Fibroblast of skin of back (primary cell): ENCODE data around the gene NIF3L1. TPM values are rescaled to one million over a fixed set of nuclear protein-coding genes. Genes with fewer than 3 reads are reported as not detected.

Experiments used
- DNase-seq: peaks from one replicate; pipeline ENCODE4 v3.0.0-alpha.2; 2013
- polyA plus RNA-seq, 2 experiments: library from polyadenylated mRNA; unstranded; fragments of 120-200 nt; gene quantifications; one replicate each; pipeline ENCODE4 v1.2.1, GENCODE V29; 2013; ENCODE audit not compliant: insufficient read length in 2 of 2

The NIF3L1 gene, protein sequence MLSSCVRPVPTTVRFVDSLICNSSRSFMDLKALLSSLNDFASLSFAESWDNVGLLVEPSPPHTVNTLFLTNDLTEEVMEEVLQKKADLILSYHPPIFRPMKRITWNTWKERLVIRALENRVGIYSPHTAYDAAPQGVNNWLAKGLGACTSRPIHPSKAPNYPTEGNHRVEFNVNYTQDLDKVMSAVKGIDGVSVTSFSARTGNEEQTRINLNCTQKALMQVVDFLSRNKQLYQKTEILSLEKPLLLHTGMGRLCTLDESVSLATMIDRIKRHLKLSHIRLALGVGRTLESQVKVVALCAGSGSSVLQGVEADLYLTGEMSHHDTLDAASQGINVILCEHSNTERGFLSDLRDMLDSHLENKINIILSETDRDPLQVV
- polyA plus RNA-seq (2013, experiment 1 of 2; ENCODE audit: insufficient read length): 35.0 TPM
- 17.3 TPM for polyA plus RNA-seq (2013, experiment 2 of 2; ENCODE audit: insufficient read length)

- DNase-seq: peak; percentile 99
These were observed at the start of gene NIF3L1, which contains the start of gene PPIL3 for GRCh38 chr2:200888704-200889625. Gene NIF3L1, plus strand, starts transcription at chr2:200889371. Its CDS starts 2,573 bp downstream, at chr2:200891944. Gene PPIL3, minus strand, starts transcription at chr2:200889077. Its CDS starts 1,462 bp downstream, at chr2:200887615.

DNA sequence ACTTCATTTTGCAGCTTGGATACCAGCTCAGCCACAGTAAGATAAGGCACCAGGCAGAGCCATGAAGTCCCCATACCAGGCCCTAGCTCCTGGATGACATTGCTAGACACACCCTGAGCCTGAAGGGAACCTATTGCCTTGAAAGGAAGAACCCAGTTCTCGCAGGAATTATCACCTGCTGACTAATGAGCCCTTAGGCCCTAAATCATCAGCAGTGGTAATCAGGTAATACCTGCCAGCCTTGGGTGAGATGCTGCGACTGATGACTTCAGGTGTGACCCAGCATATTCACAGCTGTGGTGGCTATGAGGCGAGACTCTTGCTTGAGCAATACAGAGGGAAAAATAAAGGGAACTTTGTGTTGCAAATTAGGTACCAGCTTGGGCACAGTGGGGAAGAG, 49.7 kb upstream of the NIF3L1 start:
- no peak for DNase-seq

DNA sequence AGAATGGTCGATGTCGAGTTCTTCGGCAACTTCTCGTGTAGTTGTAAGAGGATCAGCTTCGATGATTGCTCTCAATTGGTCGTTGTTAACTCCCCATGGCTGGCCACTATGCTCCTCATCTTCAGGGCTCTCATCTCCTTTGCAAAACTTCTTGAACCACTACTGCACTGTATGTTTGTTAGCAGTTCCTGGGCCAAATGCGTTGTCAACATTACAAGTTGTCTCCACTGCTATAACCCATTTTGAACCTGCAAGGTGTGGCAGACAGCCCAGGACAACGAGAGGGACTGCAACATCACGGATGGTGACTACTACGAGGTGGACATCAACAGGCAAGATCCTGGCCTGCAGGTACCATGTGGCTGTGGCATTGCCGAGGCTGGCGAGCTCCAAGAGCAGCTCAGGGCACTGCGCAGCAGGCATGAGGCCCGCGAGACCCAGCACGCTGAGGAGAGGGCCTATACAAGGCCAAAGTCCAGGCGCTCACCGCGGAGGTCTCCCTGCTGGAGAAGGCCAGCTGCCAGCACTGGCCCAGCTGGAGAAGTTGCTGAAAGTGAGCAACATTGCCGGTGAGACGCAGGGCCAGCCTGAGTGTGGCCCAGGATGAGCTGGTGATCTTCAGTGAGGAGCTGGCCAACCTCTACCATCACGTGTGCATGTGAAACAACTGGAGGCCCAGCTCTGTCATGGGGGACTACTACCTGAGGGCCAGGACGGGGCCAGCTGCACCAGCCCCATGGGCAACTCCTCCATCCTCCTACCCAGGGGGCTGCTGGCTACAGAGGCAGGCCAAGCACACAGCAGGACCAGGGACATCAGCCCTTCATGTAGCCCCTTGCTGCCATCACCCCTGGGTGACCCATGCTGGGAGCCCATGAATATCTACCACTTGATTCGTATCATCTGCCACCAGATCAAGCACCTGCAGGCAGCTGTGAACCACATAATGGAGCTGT, 44.9 kb upstream of the NIF3L1 start:
- no peak for DNase-seq

DNA sequence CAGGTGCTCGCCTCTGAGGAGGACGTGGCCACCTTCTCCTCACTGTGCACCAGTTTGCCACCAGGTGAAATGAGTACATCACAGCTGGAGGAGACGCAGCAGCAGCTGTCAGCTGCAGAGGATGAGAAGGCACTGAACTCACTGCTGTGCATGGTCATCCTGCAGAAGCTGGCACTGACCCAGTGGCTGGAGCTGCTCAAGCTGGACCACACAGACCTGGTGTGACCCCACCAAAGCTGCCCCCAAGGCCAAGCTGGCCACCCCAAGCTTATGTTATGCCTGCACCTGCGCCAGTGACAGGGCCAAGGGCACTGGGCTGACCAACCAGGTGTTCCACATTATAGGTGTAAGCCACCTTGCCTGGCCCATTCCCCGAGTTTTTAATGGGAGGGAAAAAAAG, 44.0 kb upstream of the NIF3L1 start:
- DNase-seq: no peak

DNA sequence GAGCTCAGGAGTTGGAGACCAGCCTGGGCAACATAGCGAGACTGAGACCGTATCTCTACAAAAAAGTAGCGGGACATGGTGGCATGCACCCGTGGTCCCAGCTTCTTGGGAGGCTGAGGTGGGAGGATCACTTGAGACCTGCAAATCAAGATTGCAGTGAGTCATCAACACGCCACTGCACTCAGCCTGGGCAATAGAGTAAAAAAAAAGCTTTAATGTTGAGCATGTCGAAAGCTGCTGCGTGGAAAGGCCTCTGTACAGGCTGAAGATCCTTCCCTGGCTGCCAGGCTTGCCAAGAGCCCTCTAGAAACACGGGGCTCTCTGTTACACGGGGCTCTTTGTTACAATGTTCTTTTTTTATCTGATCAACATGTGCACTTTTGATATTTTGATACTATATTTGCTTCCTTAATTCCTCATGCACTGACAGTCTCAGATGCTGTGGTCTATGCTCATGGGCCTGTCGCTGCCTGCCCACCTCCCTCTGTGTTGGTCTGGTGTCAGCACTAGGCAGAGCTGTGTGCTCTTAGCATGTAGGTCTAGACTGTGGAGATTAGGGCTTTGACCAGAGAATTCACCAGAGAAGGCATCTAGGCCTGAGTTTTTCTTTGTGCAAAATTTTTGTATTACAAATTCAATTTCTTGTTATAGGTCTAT, 43.4 kb upstream of the NIF3L1 start:
- DNase-seq: no peak

GRCh38 chr2:200847269-200847668, 41.9 kb upstream of the NIF3L1 start:
- DNase-seq: no peak

DNA sequence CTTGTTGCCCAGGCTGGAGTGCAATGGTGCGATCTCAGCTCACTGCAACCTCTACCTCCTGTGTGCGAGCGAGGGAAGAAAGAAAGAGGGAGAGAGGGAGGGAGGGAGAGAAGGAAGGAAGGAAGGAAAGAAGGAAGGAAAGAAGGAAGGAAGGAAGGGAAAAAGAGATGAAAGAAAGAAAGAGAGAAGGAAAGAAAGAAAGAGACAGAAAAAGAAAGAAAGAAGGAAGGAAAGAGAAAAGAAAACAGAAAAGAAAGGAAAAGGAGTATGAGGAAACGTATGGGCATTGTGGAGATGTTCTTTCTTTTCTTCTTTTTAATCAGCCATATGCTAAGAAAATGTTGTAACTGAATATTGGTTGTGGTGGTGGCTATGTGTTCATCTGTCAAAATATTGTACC, 41.2 kb upstream of the NIF3L1 start:
- DNase-seq: no peak

GRCh38 chr2:200850512-200851256, 38.5 kb upstream of the NIF3L1 start:
- DNase-seq: no peak

DNA sequence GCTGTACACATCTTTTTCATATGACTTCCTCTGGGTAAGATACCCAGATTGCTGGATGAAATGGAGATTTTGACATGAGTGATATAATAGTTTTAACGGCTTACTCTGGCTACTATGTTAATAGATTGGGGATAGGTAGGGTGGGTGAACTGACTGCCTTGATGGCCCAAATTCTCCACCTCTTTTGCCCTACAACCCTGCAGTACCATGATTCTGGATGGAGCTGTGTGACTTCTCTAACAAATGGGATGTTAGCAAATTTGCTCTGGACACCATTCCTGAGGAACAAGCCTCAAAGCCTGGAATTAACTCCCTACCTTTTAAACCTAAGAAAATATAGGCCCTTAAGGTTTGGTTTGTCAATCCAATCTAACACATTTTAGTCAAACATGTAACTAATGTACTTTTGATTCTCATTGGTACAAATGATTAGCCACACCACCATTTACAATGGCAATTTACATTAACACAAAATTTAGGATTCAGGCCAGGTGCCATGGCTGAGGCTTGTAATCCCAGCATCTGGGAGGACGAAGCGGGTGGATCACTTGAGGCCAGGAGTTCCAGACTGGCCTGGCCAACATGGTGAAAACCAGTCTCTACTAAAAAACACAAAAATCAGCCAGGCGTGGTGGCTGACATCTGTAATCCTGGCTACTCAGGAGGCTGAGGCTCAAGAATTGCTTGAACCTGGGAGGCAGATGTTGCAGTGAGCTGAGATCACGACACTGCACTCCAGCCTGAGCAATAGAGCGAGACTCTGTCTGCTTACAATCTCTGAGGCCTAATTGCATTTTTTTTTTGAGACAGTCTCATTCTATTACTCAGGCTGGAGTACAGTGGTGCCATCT, 37.5 kb upstream of the NIF3L1 start:
- no peak for DNase-seq

DNA sequence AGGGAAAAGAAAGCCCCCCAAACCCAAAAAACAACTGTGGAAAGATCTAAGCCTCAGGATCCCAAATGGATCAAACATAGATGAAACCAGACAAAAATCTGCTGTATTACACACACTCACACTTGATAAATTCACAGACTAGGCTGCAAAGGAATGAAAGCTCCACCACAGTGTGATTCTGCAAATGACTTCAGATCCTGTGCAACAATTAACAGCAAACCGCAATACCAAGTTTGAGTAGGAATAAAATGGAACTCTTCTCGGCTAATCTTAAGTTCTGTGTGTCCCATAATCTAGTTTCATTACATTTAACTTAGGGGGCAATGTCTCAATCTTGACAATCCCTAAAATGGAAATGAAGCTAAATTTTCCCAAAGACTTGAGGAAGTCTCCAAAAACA, 36.6 kb upstream of the NIF3L1 start:
- no peak for DNase-seq

- DNase-seq: no peak
These were observed 32.4 kb upstream of the NIF3L1 start for GRCh38 chr2:200856806-200857205.

DNA sequence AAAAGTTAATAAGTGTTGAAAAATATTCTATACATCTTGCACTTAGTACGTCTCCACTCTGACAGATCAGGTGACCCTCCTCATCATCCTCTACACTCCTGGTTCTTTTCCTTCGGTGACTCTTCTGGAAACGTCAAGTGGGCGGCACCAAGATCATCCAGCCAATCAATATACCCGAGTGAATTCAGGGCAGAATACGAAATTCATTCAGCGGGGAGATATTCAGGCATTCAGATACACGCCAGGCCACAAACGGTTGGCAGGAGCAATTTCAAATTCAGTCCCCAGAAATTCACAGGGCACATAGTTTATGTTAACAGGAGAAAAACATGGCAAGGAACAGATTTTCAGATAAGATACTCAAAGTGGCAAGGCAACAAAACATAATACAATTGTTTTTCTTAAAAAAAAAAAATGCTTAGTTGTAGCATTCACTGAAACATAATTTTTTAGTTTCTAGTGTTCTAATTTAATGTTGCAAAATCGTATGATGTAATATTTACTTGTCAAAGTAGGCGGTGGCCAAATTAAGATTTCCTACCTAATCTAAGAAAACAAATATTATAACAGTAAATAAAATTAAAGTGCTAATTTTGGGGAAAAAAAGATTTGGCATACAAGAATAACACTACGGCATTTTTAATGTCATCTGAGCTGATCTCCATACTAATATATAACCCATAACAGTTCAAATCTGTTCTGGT, 28.9 kb upstream of the NIF3L1 start:
- peak; percentile 19 for DNase-seq

- DNase-seq: no peak
These were observed 27.5 kb upstream of the NIF3L1 start for GRCh38 chr2:200861617-200862155.

GRCh38 chr2:200862532-200863000, 26.6 kb upstream of the NIF3L1 start:
- peak; percentile 56 for DNase-seq

- DNase-seq: no peak
These were observed 25.4 kb upstream of the NIF3L1 start for GRCh38 chr2:200863782-200864175.

DNA sequence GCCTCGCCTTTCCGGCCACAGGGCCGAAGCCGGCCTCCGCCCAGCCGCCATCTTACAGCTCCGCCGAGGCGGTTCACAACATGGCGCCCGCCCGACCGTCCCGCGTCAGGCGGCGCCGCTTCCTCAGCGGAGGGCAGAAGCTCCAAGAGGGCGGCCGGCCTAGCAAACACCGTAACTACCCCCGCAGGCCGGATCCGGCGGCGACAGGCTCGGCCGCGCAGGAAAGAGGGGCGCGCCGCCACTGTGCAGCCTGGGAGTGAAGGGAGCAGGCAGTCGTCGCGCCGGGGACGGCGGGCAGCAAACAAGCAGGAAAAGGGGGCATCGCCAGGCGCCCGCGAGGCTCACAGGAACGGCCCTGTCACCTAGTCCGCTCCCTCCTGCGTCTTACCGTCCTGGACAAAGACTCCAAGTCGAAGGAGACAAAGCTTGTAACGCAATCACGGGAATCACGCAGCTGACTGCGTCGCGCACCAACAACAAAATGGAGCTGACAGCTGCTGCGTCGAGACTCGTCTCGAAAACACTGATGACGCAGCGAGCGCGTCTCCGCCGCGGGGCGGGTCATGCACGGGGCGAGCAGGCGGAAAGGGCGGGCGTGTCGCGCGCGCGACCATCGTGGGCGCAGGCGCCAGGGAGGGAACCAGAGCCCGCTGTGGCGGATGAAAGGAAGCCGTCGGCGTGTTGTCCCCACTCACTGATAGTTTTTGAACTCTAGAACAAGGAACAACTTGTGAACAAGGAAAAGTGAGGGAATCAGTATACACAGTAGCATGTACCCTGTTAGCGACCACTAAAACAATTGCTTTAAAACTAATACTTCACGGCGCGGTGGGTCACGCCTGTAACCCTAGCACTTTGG, 24.8 kb upstream of the NIF3L1 start, which contains the start of gene CLK1:
CLK1 (minus strand) TSS at position 483 of the 859 bp plus-strand sequence. CDS start 2,796 bp downstream, outside the sequence.
- peak; percentile 93 for DNase-seq

DNA sequence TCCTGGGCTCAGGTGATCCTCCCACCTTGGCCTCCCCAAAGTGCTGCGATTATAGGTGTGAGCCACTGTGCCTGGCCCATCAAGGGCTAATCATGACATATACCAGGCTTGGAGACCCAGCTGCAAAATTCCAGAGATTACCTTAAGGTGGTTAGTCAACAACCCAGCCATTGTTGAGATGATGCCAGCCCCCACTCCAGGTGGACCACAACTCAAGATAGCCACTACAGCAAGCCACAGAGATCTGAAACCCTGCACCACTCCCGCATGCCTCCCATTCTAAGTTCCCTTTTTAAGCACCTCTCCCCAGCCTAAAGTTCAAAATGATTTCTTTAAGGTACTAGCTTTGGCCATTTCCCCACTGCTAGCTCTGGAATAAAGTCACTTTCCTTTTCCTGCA, 20.2 kb upstream of the NIF3L1 start:
- DNase-seq: no peak

- DNase-seq: no peak
These were observed 18.0 kb upstream of the NIF3L1 start for GRCh38 chr2:200871151-200871550.
